ENCODE data around the gene CLDN14.

CLDN14 gene, protein sequence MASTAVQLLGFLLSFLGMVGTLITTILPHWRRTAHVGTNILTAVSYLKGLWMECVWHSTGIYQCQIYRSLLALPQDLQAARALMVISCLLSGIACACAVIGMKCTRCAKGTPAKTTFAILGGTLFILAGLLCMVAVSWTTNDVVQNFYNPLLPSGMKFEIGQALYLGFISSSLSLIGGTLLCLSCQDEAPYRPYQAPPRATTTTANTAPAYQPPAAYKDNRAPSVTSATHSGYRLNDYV

GRCh38 chr21:36479415-36480402 lies at the start of gene CLDN14:
Gene CLDN14 (minus strand): TSS chr21:36480122. CDS start chr21:36461695, 18,427 bp downstream.
- peak; percentile 20 for DNase-seq (ENCODE audit: low read depth)

DNA sequence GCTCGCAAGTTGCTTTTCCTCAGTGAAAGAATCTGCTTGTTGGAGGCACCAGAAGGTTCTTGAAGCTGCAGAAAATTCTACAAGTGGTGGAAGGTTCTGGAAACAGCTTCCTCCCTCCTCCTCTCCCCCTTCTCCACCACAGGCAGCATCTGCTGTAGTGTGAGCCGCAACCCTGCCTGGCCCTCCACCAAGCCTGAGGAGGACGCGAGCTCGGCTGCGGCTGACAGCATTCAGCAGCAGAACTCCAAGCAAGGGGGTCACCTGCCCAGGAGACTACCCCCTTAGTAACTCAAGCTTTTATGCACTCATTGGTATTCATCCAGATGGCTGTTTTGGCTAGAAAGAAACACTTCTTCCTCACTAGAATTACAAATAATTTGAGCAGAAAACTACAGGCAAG lies 48.8 kb upstream of the CLDN14 start:
- DNase-seq (ENCODE audit: low read depth) = no peak

GRCh38 chr21:36527317-36527716 lies 47.4 kb upstream of the CLDN14 start:
- DNase-seq (ENCODE audit: low read depth) = no peak

GRCh38 chr21:36526104-36526503 lies 46.2 kb upstream of the CLDN14 start:
- DNase-seq (ENCODE audit: low read depth) = no peak

GRCh38 chr21:36524477-36524876 lies 44.6 kb upstream of the CLDN14 start:
- no peak for DNase-seq (ENCODE audit: low read depth)

GRCh38 chr21:36522219-36522808 lies 42.4 kb upstream of the CLDN14 start:
- DNase-seq (ENCODE audit: low read depth) = no peak

GRCh38 chr21:36518883-36519492 lies 39.1 kb upstream of the CLDN14 start:
- no peak for DNase-seq (ENCODE audit: low read depth)

GRCh38 chr21:36517366-36518075 lies 37.6 kb upstream of the CLDN14 start:
- DNase-seq (ENCODE audit: low read depth) = no peak

GRCh38 chr21:36516281-36516680 lies 36.4 kb upstream of the CLDN14 start:
- DNase-seq (ENCODE audit: low read depth) = no peak

GRCh38 chr21:36513430-36513829 lies 33.5 kb upstream of the CLDN14 start:
- DNase-seq (ENCODE audit: low read depth) = no peak

- no peak for DNase-seq (ENCODE audit: low read depth)
Observed at GRCh38 chr21:36512971-36513370, 33.0 kb upstream of the CLDN14 start.

- no peak for DNase-seq (ENCODE audit: low read depth)
Observed at GRCh38 chr21:36511484-36512220, 31.7 kb upstream of the CLDN14 start.

DNA sequence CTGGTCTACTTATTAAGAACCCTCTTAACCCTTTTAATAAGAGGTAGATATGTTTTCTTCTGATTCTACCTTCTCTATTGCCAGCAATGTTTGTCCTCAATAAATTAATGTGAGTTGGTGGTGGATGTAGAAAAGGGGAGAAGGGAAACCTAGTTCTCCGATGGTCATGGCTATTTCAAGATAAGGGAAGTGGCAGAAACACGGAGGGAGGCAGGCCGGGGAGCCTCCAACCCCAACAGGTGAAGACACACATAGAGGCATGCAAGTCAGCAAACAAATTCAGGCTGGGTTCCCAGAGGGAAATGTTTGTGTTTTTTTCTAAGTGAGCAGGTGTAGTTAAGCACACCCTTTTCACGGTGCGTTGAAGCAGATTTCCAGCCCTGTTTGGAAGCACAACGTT lies 31.0 kb upstream of the CLDN14 start:
- no peak for DNase-seq (ENCODE audit: low read depth)

- no peak for DNase-seq (ENCODE audit: low read depth)
Observed at GRCh38 chr21:36509973-36510664, 30.2 kb upstream of the CLDN14 start.

DNA sequence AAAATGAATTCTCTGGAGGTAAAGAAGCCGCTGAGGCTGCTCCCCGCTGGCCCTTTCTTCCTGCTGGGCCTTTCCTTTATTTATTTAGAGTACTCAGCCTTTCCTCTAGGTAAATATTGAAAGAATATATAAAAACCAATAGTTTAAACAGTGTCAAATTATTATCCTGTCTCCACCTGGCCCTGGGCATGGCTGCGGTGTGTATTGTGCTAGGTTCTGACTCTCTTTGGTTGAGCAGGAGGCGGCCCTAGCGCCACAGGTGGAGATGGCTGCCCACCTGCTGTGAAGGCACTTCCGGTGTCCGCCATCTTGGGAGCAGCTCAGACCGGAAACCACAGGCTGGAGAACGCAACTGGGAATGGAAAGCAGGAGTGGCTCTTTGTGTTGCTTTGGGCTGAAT lies 29.0 kb upstream of the CLDN14 start:
- DNase-seq (ENCODE audit: low read depth) = no peak

- no peak for DNase-seq (ENCODE audit: low read depth)
Observed at GRCh38 chr21:36507397-36508018, 27.6 kb upstream of the CLDN14 start.

DNA sequence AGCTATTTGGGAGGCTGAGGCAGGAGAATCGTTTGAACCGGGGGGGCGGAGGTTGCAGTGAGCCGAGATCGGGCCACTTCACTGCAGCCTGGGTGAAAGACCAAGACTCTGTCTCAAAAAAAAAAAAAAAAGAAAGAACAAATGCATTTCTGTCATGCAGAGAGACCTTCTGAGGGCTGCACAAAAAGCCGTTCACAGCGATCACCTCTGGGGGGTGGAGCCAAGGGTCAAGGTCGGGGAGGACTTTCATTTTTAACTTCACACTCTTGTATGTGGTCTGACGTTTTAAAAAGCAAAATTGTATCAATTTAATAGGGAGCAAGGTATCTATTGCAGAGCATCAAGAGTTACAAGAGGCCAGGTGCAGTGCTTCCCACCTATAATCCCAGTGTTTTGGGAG lies 26.6 kb upstream of the CLDN14 start:
- no peak for DNase-seq (ENCODE audit: low read depth)

GRCh38 chr21:36504067-36505058 lies 24.4 kb upstream of the CLDN14 start:
- DNase-seq (ENCODE audit: low read depth) = peak; percentile 45

- no peak for DNase-seq (ENCODE audit: low read depth)
Observed at GRCh38 chr21:36502365-36502764, 22.4 kb upstream of the CLDN14 start.
